IMR-90 (cell line): ENCODE results near the gene EXOC4.

Experiments used
- CEBPB ChIP-seq: IDR thresholded peaks from 2 replicates; pipeline ENCODE4 v1.6.1; 2012; ENCODE audit warnings: low read depth, low read length, improper control_type of control experiment
- CTCF ChIP-seq: conservative IDR thresholded peaks from 2 replicates; pipeline ENCODE4 v1.5.1; 2012; ENCODE audit warnings: mild to moderate bottlenecking, low read depth, low read length, improper control_type of control experiment
- FOS ChIP-seq: fragments of 150-350 bp; IDR thresholded peaks from 2 replicates; pipeline ENCODE4 v1.6.1; 2016; ENCODE audit warnings: low read depth, low read length
- MXI1 ChIP-seq: IDR thresholded peaks from 2 replicates; pipeline ENCODE4 v1.6.1; 2012; ENCODE audit warnings: low read depth, mild to moderate bottlenecking, low read length, moderate library complexity, borderline replicate concordance
- NFE2L2 ChIP-seq: fragments of 150-350 bp; IDR thresholded peaks from 2 replicates; pipeline ENCODE4 v1.6.1; 2016; ENCODE audit warnings: low read depth, mild to moderate bottlenecking, low read length
- POLR2A ChIP-seq: IDR thresholded peaks from 2 replicates; pipeline ENCODE4 v1.6.1; 2012; ENCODE audit warnings: mild to moderate bottlenecking, low read depth, low read length
- RFX5 ChIP-seq: IDR thresholded peaks from 2 replicates; pipeline ENCODE4 v1.8.0; 2012; ENCODE audit warnings: low read depth, mild to moderate bottlenecking, low read length, moderate library complexity
- USF2 ChIP-seq: fragments of 150-350 bp; IDR thresholded peaks from 2 replicates; pipeline ENCODE4 v1.6.1; 2017; ENCODE audit warnings: mild to moderate bottlenecking, antibody characterized with exemption, low read length, low read depth

- no peak for TF ChIP-seq CTCF
- TF ChIP-seq MXI1 = no peak
- no peak for TF ChIP-seq CEBPB
- no peak for TF ChIP-seq FOS
- TF ChIP-seq NFE2L2 = no peak
- no peak for TF ChIP-seq POLR2A
- TF ChIP-seq USF2 = no peak
- TF ChIP-seq RFX5 = no peak
Measured at GRCh38 chr7:133885213-133885612, 632.3 kb downstream of the EXOC4 start.
